Ishikawa (cell line): Measurements from ENCODE around the gene IGSF5.

Source experiments
- CEBPB ChIP-seq: IDR thresholded peaks from 2 replicates; pipeline ENCODE4 v1.6.1; 2012
- CREB1 ChIP-seq: IDR thresholded peaks from 2 replicates; pipeline ENCODE4 v1.6.1; 2012; ENCODE audit warnings: low read depth
- EGR1 ChIP-seq: IDR thresholded peaks from 2 replicates; pipeline ENCODE4 v1.6.1; 2012
- EP300 ChIP-seq: IDR thresholded peaks from 2 replicates; pipeline ENCODE4 v1.6.1; 2012; ENCODE audit warnings: borderline replicate concordance
- FOXM1 ChIP-seq: IDR thresholded peaks from 2 replicates; pipeline ENCODE4 v1.6.1; 2012; ENCODE audit warnings: low read depth, borderline replicate concordance
- MAX ChIP-seq: IDR thresholded peaks from 2 replicates; pipeline ENCODE4 v1.6.1; 2012
- NFIC ChIP-seq: IDR thresholded peaks from 2 replicates; pipeline ENCODE4 v1.6.1; 2012
- RAD21 ChIP-seq: IDR thresholded peaks from 2 replicates; pipeline ENCODE4 v1.6.1; 2012; ENCODE audit warnings: low read depth
- REST ChIP-seq: IDR thresholded peaks from 2 replicates; pipeline ENCODE4 v1.6.1; 2012; ENCODE audit warnings: low read depth, mild to moderate bottlenecking
- TAF1 ChIP-seq: IDR thresholded peaks from 2 replicates; pipeline ENCODE4 v1.6.1; 2012; ENCODE audit warnings: low read depth, mild to moderate bottlenecking
- TCF12 ChIP-seq: IDR thresholded peaks from 2 replicates; pipeline ENCODE4 v1.6.1; 2012; ENCODE audit warnings: low read depth
- TEAD4 ChIP-seq: IDR thresholded peaks from 2 replicates; pipeline ENCODE4 v1.6.1; 2012
- USF1 ChIP-seq: IDR thresholded peaks from 2 replicates; pipeline ENCODE4 v1.6.1; 2012
- YY1 ChIP-seq: IDR thresholded peaks from 2 replicates; pipeline ENCODE4 v1.6.1; 2012; ENCODE audit warnings: low read depth
- ZBTB7A ChIP-seq: IDR thresholded peaks from 2 replicates; pipeline ENCODE4 v1.6.1; 2012; ENCODE audit warnings: low read depth

IGSF5 gene

DNA sequence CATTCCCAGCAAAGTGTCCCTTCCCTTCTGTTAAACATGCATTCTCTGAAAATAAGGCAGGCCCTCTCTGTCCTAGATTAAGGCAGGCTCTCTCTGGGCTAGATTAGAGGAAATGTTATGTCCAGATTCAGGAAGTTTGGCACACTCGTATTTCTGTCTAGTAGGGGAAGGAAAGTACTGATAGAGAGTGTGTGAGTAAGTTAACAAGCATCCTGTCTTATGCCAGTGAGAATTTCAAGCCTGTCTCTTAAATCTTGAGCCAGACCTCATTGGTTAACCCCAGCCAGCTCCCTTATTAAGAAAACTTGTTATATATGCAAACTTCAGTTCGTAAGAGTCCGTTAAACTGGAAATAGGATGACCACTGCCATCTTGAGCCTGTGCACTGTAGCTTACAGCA, 31.6 kb downstream of the IGSF5 start:
- no peak for TF ChIP-seq MAX
- TF ChIP-seq EP300: no peak

GRCh38 chr21:39781331-39781730, 36.3 kb downstream of the IGSF5 start:
- no peak for TF ChIP-seq REST

GRCh38 chr21:39788383-39788782, 43.4 kb downstream of the IGSF5 start:
- peak; percentile 88 for TF ChIP-seq TCF12
- peak; percentile 74 for TF ChIP-seq NFIC
- peak; percentile 89 for TF ChIP-seq USF1
- no peak for TF ChIP-seq YY1
- TF ChIP-seq MAX: no peak
- TF ChIP-seq TEAD4: peak; percentile 96
- peak; percentile 76; the same call in 1 of the 2 replicates for TF ChIP-seq FOXM1
- TF ChIP-seq REST: no peak
- TF ChIP-seq EGR1: peak; percentile 33; the same call in 1 of the 2 replicates
- no peak for TF ChIP-seq ZBTB7A
- TF ChIP-seq CEBPB: no peak
- no peak for TF ChIP-seq CREB1
- TF ChIP-seq TAF1: no peak
- peak; percentile 92 for TF ChIP-seq EP300
- TF ChIP-seq RAD21: peak; percentile 98

GRCh38 chr21:39796466-39796865, 51.5 kb downstream of the IGSF5 start:
- TF ChIP-seq RAD21 (no peak), CREB1 (no peak), EGR1 (no peak), TEAD4 (no peak), REST (no peak)

GRCh38 chr21:39799178-39799577, 54.2 kb downstream of the IGSF5 start:
- TF ChIP-seq TEAD4: no peak
- no peak for TF ChIP-seq FOXM1
- TF ChIP-seq REST: no peak
- no peak for TF ChIP-seq NFIC
- no peak for TF ChIP-seq EGR1
- TF ChIP-seq TCF12: no peak
- no peak for TF ChIP-seq MAX
- no peak for TF ChIP-seq TAF1
- TF ChIP-seq YY1: no peak
- TF ChIP-seq RAD21: no peak
- no peak for TF ChIP-seq USF1
- no peak for TF ChIP-seq CREB1
- no peak for TF ChIP-seq ZBTB7A
- no peak for TF ChIP-seq EP300
- TF ChIP-seq CEBPB: no peak
